AG09319 (cell line): ENCODE measurements around the gene TRMT44.
"Not testable (repeated sequence)": the region's sequence is repeated elsewhere in the genome, so short reads cannot be mapped to it uniquely, and the experiment has no call there.

Experiments used
- DNase-seq: peaks from one replicate; pipeline ENCODE4 v3.0.0-alpha.2; 2010; ENCODE audit warnings: low read depth; ENCODE audit errors: extremely low read depth
- CTCF ChIP-seq: IDR thresholded peaks from 2 replicates; pipeline ENCODE4 v1.5.1; 2011; ENCODE audit warnings: low read depth, mild to moderate bottlenecking, inconsistent platforms, low read length, moderate library complexity

TRMT44 gene

DNA sequence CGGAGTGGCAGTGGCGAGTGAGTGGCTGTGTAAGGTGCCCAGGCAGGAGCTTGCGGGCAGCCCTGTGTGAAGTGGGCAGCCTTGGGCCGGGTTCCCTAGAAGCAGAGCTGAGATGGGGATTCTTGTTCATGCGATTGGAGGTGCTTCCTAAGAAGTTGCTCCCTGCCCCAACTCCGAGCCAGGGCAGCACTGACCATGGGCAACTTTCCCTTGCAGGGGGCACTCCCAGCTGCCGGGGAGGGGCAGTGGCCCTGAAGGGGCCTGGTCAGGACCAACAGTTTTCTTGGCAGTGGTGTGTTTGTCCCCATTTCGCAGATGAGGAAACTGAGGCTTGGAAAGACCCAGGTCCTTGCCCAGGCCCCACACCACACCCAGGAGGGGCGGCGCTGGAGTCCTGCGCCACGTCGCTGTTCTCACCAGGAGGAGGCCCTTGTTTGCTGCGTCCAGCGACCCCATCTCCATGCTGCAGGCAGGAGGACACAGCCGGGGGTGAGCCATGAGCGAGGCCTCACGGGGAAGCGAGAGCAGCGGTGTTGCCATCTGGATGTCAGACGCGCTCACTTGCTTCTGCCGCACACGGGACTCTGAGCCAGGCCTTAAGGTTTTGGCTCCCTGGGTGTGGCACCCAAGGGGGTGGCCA is 68.9 kb downstream of the TRMT44 start:
- no peak for TF ChIP-seq CTCF
- no peak for DNase-seq

DNA sequence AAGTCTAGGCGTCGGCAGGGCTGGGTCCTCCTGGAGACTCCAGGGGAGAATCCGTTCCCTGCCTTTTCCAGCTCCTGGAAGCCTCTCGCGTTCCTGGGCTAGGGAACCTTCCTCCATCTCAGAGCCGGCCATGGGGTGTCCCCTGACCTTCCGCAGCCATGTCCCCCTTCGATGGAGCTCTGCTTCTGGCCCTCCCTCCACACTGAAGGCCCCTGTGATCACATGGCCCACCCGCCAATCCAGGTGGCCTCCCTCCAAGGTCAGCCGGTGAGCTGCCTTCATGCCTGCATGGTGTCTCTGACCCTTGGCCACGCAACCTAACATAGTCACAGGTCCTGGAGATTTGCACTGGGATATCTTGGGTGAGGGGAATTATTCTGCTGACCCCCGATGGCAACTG is 69.6 kb downstream of the TRMT44 start:
- TF ChIP-seq CTCF = no peak
- no peak for DNase-seq

- DNase-seq = no peak
Measured at GRCh38 chr4:8510611-8511285, 70.2 kb downstream of the TRMT44 start.

DNA sequence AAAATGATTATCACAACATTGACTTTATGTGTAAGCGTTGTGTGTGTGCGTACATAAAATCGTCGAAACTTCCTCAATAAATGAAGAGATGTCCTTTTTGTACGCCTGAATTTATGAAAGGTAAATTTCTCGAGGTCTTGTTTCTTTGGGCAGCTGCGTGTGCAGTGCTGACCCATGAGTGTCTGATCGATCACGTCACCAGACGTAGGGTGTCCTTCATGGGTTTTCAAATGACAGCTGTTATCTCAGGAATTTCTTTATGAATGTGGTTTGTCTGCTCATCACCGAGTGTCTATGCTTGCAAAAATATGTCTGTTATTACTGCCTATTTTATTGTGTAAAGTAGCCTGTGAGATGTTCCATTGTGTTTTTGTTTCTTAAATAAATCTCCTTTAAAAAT is 71.9 kb downstream of the TRMT44 start:
- no peak for TF ChIP-seq CTCF
- DNase-seq = no peak

More at GRCh38 chr4:8510611-8511285, 70.2 kb downstream of the TRMT44 start:
- TF ChIP-seq CTCF = no peak

- DNase-seq = not testable (repeated sequence)
Measured at GRCh38 chr4:8513080-8513479, 72.5 kb downstream of the TRMT44 start.

DNA sequence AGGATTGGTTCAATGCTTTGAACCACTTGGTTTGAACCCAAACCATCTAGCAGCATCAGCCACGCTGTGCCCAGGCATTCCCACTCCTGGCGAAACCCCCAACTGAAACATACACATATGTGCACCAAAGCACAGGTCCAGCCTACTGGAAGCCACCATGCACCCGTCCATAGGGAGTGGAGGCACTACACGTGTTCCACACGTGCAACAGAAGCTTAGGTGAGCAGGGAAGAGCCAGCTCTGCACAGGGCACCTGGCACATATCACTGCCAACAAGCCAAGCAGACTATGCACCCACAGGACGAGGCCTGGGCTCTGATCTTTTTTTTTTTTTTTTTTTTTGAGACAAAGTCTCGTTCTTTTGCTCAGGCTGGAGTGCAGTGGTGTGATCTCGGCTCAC is 73.4 kb downstream of the TRMT44 start:
- TF ChIP-seq CTCF = no peak
- DNase-seq = no peak

DNA sequence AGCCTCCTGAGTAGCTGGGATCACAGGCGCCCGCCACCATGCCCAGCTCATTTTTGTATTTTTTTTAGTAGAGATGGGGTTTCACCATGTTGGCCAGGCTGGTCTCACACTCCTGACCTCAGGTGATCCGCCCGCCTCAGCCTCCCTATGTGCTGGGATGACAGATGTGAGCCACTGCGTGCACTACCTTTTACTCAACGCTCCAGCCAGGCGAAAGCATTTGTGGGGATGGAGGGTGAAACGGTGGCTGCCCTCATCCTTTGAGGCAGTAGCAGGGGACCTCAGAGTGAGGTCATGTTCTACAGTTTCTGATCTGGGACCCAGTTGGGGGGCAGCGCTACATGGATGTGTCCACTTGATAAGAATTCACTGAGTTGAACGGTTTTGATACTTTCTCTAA is 73.8 kb downstream of the TRMT44 start:
- no peak for DNase-seq
- TF ChIP-seq CTCF = no peak
